Fibroblast of lung (primary cell): ENCODE measurements around the gene PIGO.

Experiments used
- EZH2 ChIP-seq: IDR thresholded peaks from 2 replicates; pipeline ENCODE4 v1.5.1; 2012; ENCODE audit warnings: low read length, control low read depth, mild to moderate bottlenecking; ENCODE audit errors: missing control alignments
- TF ChIP-seq, protein P1 (sequence below), 2 donors: IDR thresholded peaks in 1 of 2; conservative IDR thresholded peaks in 1 of 2; 1 replicate in 1 of 2; 2 replicates in 1 of 2; pipeline ENCODE4 v1.5.1; 2011 to 2012; ENCODE audit warnings: low read length in 2 of 2, control low read depth in 1 of 2, inconsistent platforms in 1 of 2, low read depth in 1 of 2, mild to moderate bottlenecking in 1 of 2

DNA sequence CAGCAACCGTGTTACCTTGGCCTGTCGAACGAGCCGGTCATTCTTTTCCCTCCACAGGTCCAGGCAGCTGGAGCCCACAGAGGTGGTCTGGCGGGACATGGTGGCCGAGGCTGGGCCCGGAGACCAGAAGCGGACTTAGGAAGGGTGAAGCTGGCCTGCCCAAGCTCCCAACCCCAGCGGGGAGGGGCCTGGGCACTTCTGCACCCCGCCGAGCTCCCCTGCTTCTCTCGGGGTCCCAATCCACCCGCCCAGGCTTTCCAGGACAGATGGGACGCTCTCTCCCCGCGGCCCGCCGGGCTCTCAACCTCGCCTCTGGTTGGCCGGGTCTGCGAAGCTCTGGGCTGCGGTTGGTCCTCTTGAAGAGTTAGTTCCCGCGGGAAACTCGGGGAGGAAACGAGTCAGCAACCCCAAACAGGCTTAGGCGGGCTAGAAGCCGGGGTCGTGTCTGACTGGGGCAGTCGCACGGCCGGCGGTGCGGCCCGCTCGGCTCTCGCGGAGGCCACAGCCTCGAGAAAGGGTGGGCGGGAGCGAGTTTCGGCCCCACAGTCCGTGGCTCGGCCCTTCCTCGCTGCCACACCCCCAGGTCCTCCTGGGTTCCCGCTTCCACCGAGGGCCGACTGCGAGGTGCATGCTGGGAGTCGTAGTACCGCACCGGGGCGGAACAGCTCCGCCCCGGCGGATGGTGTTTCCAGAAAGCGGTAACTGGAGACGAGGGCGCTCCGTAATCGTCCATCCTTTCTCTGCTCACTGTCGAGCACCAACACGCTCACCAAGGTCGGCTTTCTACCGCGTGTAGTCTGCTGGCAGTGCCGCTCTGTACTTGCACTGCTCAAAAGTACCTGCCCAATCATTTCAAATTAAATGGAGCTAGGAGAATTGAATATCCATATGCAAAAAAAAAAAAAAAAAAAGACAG, 16.7 kb downstream of the PIGO start, which contains the start of gene FANCG:
- TF ChIP-seq, protein P1, sequence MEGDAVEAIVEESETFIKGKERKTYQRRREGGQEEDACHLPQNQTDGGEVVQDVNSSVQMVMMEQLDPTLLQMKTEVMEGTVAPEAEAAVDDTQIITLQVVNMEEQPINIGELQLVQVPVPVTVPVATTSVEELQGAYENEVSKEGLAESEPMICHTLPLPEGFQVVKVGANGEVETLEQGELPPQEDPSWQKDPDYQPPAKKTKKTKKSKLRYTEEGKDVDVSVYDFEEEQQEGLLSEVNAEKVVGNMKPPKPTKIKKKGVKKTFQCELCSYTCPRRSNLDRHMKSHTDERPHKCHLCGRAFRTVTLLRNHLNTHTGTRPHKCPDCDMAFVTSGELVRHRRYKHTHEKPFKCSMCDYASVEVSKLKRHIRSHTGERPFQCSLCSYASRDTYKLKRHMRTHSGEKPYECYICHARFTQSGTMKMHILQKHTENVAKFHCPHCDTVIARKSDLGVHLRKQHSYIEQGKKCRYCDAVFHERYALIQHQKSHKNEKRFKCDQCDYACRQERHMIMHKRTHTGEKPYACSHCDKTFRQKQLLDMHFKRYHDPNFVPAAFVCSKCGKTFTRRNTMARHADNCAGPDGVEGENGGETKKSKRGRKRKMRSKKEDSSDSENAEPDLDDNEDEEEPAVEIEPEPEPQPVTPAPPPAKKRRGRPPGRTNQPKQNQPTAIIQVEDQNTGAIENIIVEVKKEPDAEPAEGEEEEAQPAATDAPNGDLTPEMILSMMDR (conservative IDR thresholded peaks at IDR 0.05 in 1 of 2, IDR thresholded peaks at IDR 0.05 in 1 of 2; ENCODE audit: low read depth in 1 of 2, low read length in 2 of 2): no peak
- no peak for TF ChIP-seq EZH2
